GM12873 (cell line): ENCODE measurements around the gene C6orf89.

ENCODE experiments used
- TF ChIP-seq, protein P1 (sequence below): IDR thresholded peaks from 2 replicates; pipeline ENCODE4 v1.5.1; 2012; ENCODE audit warnings: low read depth, mild to moderate bottlenecking, moderate library complexity, low read length, control low read depth; ENCODE audit not compliant: insufficient read depth; ENCODE audit errors: missing control alignments

The C6orf89 gene, protein sequence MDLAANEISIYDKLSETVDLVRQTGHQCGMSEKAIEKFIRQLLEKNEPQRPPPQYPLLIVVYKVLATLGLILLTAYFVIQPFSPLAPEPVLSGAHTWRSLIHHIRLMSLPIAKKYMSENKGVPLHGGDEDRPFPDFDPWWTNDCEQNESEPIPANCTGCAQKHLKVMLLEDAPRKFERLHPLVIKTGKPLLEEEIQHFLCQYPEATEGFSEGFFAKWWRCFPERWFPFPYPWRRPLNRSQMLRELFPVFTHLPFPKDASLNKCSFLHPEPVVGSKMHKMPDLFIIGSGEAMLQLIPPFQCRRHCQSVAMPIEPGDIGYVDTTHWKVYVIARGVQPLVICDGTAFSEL

DNA sequence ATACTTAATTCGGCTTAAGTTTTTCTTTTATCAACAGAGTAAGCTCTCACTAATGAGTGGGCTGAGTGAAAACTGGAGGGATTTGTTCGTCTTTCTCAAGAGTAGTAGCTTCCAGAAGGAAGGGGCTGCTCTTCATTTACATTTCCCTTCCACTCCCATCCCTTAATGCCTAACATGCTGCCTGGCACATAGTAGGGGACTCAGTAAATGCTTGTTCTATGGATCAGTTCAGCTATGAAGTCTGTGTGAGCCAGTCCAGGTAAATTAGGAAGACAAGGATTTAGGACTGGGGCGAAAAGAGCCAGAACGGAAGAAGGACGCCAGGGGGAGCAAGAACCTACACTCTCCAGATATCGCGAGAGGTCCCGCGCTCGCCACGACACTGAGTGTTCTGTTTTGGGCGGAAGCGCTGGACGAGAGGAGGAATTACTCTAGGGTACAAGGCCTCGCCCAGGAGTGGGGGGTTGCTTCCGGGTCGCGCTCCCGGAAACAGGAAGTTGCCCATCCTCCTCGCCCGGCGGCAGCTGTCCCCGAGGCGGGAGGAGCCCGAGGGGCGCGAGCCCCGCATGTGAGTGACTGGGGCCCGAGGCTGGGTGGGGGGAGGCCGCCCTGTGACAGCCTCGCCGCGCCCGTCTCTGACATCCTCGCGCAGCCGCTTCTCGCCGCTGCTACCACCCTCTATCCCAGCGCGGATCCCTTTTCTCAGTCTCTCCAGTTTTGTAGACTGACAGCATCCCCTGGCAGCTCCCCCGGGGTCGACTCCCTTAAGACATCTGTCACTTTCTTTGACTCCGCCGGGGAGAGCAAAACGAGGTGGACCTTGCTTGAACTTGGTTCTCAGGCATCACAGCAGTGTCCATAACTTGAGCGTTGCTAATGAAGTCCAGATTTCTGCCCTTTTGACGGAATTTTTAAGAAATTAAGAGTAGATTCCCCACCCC, at the start of gene C6orf89:
C6orf89 (plus strand) TSS at position 492 of the 941 bp plus-strand sequence. CDS start 13,493 bp downstream, outside the sequence.
- TF ChIP-seq, protein P1, sequence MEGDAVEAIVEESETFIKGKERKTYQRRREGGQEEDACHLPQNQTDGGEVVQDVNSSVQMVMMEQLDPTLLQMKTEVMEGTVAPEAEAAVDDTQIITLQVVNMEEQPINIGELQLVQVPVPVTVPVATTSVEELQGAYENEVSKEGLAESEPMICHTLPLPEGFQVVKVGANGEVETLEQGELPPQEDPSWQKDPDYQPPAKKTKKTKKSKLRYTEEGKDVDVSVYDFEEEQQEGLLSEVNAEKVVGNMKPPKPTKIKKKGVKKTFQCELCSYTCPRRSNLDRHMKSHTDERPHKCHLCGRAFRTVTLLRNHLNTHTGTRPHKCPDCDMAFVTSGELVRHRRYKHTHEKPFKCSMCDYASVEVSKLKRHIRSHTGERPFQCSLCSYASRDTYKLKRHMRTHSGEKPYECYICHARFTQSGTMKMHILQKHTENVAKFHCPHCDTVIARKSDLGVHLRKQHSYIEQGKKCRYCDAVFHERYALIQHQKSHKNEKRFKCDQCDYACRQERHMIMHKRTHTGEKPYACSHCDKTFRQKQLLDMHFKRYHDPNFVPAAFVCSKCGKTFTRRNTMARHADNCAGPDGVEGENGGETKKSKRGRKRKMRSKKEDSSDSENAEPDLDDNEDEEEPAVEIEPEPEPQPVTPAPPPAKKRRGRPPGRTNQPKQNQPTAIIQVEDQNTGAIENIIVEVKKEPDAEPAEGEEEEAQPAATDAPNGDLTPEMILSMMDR, result peak; percentile 84

DNA sequence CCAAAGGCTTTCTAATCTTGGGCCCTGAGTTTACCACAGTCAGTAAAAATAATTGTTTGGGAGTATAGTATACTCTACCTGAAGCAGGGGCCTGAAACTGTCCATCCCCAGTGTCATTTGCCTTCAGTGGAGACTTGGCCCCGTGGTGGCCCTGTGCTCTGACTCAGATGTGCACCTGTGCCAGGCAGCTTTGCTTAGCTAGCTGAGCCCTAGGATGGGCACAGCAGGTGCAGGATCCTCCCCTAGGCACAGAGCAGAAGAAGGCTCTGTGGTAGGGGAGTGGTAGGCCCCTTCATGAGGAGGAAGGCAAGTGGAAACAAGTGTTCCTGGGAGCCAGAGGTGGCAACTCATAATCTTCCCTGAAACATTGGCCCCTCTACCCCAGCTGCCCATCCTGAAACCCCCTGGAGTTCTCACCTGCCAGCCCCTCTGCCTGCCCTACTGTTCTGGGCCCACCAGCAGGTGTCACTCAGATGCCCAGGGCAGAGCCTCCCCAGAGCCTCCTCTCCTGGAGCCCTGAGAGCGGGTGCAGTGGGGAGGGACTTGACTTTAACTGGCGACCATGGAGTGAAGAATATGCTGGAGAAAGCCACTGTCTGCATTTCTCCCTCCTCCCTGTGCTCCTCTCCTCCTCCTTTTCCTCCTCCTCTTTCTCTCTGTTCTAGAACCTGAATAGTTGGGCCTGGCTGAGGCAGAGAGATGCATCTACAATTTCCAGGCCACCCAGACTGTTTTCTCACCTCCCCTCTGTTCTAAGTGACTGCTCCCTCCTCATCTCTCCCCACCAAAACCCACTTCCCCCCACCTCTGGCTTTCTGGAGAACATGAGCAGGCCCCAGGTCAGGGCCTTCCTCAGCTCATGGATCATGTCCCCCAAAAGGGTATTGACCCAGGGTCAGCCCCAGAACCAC, 49.4 kb upstream of the C6orf89 start:
- TF ChIP-seq, protein P1, result peak; percentile 32

DNA sequence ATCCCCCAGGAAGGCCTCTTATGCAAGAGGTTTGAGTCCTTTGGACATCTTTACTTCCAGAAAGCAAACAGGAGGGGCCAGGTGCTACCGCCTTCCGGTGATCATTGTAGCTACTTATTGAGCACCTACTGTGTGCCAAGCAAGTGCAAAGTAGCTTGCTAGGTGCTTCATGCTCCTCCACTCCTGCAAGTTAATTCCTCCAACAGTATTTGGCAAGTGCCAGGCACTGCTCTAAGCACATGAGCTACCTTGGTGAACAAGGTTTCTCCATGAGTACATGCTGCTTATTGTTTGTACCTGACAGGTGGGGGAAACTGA, 48.8 kb upstream of the C6orf89 start:
- TF ChIP-seq, protein P1, result no peak

DNA sequence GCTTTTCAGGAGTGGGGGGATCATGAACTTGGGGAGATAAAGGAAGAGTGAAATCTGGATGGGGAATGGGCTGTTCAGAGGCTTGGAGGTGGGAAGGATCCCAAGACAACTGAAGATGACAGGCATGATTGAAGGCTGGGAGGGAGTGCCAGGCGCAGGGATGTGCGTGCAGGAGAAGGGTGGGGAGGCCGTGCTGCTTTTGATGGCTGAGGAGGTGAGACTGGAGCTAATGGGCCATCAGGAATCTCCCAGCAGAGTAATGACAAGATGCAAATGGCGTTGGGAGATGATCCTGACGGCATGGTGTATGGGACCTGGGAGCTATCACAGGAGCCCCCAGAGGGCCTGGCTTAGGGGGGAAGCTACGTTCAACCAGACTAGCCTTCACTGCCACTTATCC, 48.1 kb upstream of the C6orf89 start:
- TF ChIP-seq, protein P1, result no peak

DNA sequence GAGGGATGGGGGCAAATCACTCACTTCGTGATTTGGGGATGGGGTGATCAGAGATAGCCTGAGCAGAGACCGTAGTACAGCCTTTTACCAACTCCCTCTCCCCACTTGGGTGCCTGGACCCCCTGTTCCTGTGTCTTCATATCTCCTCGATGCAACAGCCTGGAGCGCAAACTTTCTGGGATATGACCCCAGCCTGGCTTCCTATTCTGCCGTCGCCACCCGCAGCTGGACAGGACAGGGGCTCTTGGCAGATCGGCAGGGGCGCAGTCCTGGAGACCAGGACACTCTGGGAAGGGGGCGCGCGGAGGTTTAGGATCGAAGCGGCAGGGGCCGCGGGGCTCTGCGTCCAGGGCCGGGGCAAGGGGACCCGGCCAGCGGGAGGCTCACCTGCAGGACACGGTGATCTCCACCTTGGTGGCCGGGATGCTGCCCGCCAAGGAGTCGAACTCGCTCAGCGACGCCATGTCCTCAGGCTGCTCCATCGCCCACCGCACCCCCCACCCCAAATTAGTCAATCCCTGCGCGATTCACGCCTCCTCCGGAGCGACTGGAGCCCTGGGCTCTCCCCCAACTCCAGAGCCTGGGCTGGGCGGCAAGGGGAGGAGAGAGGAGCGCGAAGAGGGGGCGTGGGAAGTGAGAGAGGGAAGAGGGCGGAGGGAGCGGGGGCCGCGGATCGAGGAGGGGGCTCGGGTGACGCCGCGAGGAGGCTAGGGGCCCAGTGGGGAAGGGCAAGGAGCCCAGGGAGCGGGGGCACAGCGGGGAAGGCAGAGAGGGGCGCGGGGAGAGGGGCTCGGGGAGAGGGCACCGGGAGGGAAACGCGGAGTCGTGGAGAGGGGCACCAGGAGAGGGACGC, 46.6 kb upstream of the C6orf89 start, which contains the start of gene CPNE5:
CPNE5 (minus strand) TSS at position 549 of the 853 bp plus-strand sequence; CDS start at position 482, 67 bp downstream.
- TF ChIP-seq, protein P1, result no peak

DNA sequence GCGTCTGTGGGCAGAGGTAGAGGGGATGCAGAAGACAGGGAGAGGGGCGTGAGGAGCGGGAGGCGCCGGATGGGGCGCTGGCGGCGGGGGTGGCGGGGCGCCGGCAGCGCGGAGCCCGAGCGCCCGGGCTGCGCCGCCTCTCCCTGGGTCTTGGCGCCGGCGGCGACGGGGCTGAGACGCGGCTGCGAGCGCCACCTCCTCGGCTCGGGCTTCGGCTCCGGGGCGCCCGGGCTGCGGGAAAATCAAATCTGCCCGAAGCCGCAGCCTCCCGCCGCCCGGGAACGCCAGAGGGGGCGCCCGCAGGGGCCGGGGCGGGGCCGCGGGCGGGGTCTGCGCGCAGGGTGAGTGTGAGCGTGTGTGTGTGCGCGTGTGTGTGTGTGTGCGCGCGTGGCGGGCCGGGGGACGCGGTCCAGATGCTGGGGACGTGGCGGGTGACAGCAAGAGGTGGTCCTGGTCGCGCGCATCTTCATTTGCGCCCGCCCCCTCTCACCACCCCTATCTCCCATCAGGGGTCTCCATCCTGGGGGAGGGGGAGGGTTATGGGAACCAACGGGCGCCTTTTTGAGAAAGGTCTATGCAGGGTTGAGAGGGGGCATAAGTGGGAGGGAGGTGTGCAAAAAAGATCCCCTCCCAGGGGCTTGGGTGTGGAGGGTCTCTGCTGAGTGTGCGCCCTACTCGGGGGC, 45.9 kb upstream of the C6orf89 start:
- TF ChIP-seq, protein P1, result peak; percentile 15
